Measurements from ENCODE around the gene GABRG3.
"Not testable (repeated sequence)": the region's sequence is repeated elsewhere in the genome, so short reads cannot be mapped to it uniquely, and the experiment has no call there.

GABRG3 gene

DNA sequence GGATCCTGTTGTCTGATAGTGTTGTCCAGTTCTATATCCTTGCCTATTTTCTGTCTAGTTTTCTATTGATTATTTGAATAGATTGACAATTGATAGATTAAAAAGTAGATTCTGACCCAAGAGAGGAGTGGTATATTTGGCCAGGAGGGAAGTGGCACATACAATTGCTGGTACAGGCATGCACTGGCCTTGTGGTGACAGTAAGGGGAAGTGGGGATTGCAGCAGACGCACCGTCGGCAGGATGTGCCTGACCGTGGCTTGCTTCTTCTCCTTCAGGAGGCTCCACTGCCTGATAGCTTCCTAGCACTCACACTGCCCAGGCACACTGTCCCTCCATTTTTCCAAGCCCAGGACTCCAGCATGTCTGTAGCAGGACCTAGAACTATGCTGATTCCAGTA is 10.5 kb downstream of the GABRG3 start:
- no peak for DNase-seq (ENCODE audit: extremely low read depth, low read depth)
- TF ChIP-seq, protein P1, sequence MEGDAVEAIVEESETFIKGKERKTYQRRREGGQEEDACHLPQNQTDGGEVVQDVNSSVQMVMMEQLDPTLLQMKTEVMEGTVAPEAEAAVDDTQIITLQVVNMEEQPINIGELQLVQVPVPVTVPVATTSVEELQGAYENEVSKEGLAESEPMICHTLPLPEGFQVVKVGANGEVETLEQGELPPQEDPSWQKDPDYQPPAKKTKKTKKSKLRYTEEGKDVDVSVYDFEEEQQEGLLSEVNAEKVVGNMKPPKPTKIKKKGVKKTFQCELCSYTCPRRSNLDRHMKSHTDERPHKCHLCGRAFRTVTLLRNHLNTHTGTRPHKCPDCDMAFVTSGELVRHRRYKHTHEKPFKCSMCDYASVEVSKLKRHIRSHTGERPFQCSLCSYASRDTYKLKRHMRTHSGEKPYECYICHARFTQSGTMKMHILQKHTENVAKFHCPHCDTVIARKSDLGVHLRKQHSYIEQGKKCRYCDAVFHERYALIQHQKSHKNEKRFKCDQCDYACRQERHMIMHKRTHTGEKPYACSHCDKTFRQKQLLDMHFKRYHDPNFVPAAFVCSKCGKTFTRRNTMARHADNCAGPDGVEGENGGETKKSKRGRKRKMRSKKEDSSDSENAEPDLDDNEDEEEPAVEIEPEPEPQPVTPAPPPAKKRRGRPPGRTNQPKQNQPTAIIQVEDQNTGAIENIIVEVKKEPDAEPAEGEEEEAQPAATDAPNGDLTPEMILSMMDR (IDR thresholded peaks at IDR 0.05; ENCODE audit: low read depth, low read length, missing control alignments), result no peak
- no peak overlapping the region for H3K4me3 ChIP-seq (replicated peaks; ENCODE audit: low read depth, low read length)

DNA sequence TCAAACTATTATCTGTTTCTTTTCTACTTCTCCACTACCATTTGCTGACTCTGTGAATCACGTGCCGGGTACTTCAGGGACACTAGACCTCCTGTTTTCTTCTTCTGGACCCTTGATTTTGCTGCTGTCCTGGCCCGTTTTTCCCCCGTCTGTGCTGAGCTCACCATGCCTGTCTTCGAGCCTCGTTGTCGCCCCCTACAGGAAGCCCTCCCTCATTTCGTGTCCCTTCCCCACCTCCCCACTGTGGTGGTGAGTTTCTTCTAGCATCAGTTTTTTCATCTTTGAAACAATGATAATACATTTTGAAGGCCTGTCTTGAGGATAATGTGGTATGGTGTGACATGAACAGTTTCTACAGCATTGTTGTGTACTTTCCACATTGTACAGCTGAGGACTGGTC is 12.8 kb downstream of the GABRG3 start:
- TF ChIP-seq, protein P1 (IDR thresholded peaks at IDR 0.05; ENCODE audit: low read depth, low read length, missing control alignments), result peak; percentile 11
- no peak for DNase-seq (ENCODE audit: extremely low read depth, low read depth)
- H3K4me3 ChIP-seq (replicated peaks; ENCODE audit: low read depth, low read length), result no peak overlapping the region

DNA sequence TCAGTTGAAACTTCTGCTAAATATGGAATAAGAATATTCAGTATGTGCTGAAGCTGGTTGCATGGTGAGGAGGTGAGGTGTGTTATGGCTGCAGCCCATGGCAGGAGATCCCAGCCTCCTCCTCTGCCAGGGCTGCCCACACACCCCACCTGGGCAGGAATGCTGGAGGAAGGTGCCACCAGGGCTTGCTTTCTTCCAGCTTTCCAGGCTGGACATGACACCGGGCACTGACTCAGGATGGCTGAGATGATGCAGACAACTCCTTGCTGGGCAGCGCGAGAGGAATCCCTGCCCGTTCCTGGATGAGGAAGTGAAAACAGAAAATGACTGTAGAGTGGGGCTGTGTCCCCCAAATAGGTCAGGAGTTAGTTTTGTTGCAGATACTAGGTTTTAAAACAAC is 14.1 kb downstream of the GABRG3 start:
- no peak for DNase-seq (ENCODE audit: extremely low read depth, low read depth)
- TF ChIP-seq, protein P1 (IDR thresholded peaks at IDR 0.05; ENCODE audit: low read depth, low read length, missing control alignments), result no peak
- no peak overlapping the region for H3K4me3 ChIP-seq (replicated peaks; ENCODE audit: low read depth, low read length)

DNA sequence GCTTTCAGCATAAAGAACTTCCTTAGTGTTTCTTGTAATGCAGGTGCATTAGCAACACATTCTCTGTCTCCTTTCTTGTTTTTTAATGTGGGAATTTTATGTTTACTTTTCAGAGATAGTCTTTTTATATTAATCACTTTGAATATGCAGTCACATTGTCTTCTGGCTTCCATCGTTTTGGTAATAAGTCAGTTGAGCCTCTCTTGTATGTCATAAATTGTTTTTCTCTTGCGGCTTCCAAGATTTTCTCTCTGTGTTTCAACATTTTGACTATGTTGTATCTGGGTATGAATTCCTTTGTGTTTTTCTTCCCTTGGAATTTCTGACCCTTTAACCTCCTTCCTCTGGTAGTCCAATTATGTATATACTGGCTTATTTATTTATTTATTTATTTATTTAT is 25.3 kb downstream of the GABRG3 start:
- TF ChIP-seq, protein P1 (IDR thresholded peaks at IDR 0.05; ENCODE audit: low read depth, low read length, missing control alignments), result no peak
- DNase-seq (ENCODE audit: extremely low read depth, low read depth), result no peak
- no peak overlapping the region for H3K4me3 ChIP-seq (replicated peaks; ENCODE audit: low read depth, low read length)

DNA sequence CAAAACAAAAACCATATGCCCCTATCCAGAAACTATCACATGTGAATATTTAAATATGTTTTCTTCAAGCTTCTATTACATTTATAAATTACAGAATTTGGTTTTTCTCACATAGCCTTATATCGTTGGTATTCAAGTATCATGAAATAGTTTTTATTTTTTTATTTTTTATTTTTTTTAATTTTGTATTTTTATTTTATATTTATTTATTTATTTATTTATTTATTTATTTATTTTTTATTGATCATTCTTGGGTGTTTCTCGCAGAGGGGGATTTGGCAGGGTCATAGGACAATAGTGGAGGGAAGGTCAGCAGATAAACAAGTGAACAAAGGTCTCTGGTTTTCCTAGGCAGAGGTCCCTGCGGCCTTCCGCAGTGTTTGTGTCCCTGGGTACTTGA is 32.0 kb downstream of the GABRG3 start:
- not testable (repeated sequence) for H3K4me3 ChIP-seq (replicated peaks; ENCODE audit: low read depth, low read length); DNase-seq (ENCODE audit: extremely low read depth, low read depth)

DNA sequence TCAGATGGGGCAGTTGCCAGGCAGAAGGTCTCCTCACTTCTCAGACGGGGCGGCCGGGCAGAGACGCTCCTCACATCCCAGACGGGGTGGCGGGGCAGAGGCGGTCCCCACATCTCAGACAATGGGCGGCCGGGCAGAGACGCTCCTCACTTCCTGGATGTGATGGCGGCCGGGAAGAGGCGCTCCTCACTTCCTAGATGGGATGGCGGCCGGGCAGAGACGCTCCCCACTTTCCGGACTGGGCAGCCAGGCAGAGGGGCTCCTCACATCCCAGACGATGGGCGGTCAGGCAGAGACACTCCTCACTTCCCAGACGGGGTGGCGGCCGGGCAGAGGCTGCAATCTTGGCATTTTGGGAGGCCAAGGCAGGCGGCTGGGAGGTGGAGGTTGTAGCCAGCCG is 33.2 kb downstream of the GABRG3 start:
- not testable (repeated sequence) for DNase-seq (ENCODE audit: extremely low read depth, low read depth); H3K4me3 ChIP-seq (replicated peaks; ENCODE audit: low read depth, low read length)

DNA sequence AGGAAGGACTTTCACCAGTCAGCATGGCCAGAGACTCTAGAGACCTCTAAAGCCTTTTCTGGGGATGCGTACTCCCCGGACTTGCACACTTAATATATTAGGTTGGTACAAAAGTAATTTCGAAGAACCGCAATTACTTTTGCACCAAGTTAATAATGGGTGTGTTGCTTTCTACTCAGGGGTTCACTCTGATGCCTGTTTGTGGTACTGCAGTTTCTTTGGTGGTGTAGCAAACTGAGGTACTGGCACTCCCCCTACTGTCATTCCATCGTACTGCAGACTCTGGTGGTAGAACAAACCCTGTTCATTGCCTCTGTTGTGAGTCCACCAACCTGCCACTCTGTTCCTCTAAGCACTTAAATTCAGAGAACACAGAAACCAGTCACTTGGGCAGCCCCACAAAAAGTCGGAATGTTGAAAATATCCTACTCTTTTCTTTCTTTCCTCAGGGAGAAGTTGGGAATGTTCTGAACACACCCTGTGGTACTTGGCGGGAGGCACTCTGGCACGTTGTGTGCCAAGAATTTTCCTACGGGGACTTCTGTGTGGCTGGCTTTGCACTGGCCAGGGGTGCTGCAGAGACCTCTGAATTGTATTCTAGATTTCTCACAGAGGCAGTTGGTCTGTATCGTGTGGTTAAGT is 46.3 kb downstream of the GABRG3 start:
- H3K4me3 ChIP-seq (replicated peaks; ENCODE audit: low read depth, low read length), result no peak overlapping the region
- peak; percentile 44 for DNase-seq (ENCODE audit: extremely low read depth, low read depth)
- TF ChIP-seq, protein P1 (IDR thresholded peaks at IDR 0.05; ENCODE audit: low read depth, low read length, missing control alignments), result peak; percentile 79

DNA sequence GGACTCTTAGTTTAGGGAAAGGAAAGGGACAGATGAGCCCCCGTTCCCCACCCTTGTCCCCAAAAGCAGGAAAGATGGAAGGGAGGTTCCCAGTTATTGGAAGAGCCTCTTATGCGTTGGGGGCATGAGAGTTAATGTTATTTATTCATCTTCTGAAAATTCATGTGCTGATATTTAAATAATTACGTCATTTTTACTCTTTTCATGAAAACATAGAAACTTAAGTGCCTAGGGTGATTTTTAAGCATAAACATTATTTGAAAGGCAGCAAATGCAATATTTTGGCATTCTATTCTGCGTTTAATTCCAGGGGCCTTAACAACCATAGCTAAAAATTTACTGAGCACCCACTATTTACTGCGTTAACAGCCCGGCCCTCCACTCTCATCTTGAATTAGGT is 48.7 kb downstream of the GABRG3 start:
- TF ChIP-seq, protein P1 (IDR thresholded peaks at IDR 0.05; ENCODE audit: low read depth, low read length, missing control alignments), result no peak
- no peak overlapping the region for H3K4me3 ChIP-seq (replicated peaks; ENCODE audit: low read depth, low read length)
- no peak for DNase-seq (ENCODE audit: extremely low read depth, low read depth)
